ENCODE measurements around the gene FNTB.

Gene FNTB

DNA sequence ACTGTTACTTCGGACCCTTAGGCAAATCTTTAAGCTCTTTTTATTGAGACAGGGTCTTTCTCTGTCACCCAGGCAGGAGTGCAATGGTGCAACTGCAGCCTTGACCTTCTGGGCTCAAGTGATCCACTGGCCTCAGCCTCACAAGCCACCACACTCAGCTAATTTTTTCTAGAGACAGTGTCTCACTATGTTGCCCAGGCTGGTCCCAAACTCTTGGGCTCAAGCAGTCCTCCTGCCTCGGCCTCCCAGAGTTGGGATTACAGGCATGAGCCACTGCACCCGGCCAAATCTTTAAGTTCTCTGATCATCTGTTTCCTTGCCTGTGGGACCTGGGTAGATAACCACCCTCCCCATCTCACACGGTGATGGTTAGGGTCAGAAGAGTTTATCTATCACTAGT lies 41.8 kb upstream of the FNTB start:
- Histone ChIP-seq H3F3A (ENCODE audit: control insufficient read depth, insufficient read depth) (no peaks in the 10 kb centered on the region), H3K4me3 (ENCODE audit: low read length) (no peak overlapping the region), H3K9me3 (ENCODE audit: control insufficient read depth, insufficient read depth, low read length) (no peaks in the 10 kb centered on the region), H3K36me3 (ENCODE audit: control insufficient read depth, low read length) (no peaks in the 10 kb centered on the region), H3K79me2 (ENCODE audit: control insufficient read depth, low read length) (no peaks in the 10 kb centered on the region), H3K4me2 (ENCODE audit: low read length) (no peak overlapping the region), H3K27me3 (ENCODE audit: control insufficient read depth, low read length) (no peaks in the 10 kb centered on the region), H3K4me1 (ENCODE audit: control insufficient read depth, low read length) (no peaks in the 10 kb centered on the region), H3K9me2 (replicated peaks; ENCODE audit: control insufficient read depth, low read length) (no peaks in the 10 kb centered on the region), H3K27ac (ENCODE audit: low read depth, low read length) (no peak overlapping the region), H4K20me1 (ENCODE audit: control insufficient read depth, insufficient read depth, low read depth, low read length) (0 out of 2 replicates have a peak, but pooled peaks cover 7% of the 10 kb centered on the region)
- TF ChIP-seq, protein P1, sequence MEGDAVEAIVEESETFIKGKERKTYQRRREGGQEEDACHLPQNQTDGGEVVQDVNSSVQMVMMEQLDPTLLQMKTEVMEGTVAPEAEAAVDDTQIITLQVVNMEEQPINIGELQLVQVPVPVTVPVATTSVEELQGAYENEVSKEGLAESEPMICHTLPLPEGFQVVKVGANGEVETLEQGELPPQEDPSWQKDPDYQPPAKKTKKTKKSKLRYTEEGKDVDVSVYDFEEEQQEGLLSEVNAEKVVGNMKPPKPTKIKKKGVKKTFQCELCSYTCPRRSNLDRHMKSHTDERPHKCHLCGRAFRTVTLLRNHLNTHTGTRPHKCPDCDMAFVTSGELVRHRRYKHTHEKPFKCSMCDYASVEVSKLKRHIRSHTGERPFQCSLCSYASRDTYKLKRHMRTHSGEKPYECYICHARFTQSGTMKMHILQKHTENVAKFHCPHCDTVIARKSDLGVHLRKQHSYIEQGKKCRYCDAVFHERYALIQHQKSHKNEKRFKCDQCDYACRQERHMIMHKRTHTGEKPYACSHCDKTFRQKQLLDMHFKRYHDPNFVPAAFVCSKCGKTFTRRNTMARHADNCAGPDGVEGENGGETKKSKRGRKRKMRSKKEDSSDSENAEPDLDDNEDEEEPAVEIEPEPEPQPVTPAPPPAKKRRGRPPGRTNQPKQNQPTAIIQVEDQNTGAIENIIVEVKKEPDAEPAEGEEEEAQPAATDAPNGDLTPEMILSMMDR (IDR thresholded peaks at IDR 0.05; ENCODE audit: low read depth, low read length, poor library complexity, severe bottlenecking): no peak

DNA sequence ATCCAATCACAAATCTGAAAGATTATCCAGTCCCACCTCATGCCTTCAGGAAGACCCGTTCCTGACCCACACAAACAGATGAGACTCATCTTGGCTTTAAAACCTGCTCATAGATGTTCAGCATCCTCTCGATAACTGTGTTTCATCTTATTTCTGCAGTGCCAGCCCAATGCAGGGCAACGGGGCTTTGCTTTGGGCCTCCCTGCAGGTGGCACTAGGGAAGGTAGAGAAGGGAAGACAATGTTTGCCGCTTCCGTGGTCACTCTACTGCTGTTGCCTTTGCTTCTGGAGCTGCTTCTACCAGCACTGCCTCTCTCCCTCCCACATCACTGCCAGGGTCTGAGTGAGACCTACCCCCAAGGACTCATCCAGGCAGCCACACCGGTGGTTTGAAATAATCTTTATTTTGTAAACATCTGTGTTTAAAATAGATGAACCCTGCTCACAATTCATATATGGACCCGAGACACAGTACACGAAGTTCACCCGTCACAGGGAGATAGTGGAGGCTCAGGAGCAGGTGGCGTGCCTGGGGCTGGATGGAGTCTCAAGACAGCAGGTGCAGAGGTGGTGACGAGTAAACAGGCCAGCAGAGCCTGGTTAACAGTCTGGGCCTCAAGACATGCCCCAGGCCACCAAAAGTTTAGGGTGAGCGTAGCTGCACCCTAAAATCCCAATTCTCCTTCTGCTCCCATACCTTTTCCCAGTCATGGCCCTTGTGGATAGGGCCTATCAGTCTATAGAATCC lies 41.1 kb upstream of the FNTB start:
- H3K36me3 ChIP-seq (ENCODE audit: control insufficient read depth, low read length): no peaks in the 10 kb centered on the region
- H3K4me1 ChIP-seq (ENCODE audit: control insufficient read depth, low read length): no peaks in the 10 kb centered on the region
- no peaks in the 10 kb centered on the region for H3K9me2 ChIP-seq (replicated peaks; ENCODE audit: control insufficient read depth, low read length)
- H3K27me3 ChIP-seq (ENCODE audit: control insufficient read depth, low read length): no peaks in the 10 kb centered on the region
- H3K27ac ChIP-seq (ENCODE audit: low read depth, low read length): no peak overlapping the region
- H3F3A ChIP-seq (ENCODE audit: control insufficient read depth, insufficient read depth): no peaks in the 10 kb centered on the region
- H4K20me1 ChIP-seq (ENCODE audit: control insufficient read depth, insufficient read depth, low read depth, low read length): 0 out of 2 replicates have a peak, but pooled peaks cover 7% of the 10 kb centered on the region
- H3K4me2 ChIP-seq (ENCODE audit: low read length): no peak overlapping the region
- H3K4me3 ChIP-seq (ENCODE audit: low read length): no peak overlapping the region
- no peaks in the 10 kb centered on the region for H3K79me2 ChIP-seq (ENCODE audit: control insufficient read depth, low read length)
- TF ChIP-seq EZH2phosphoT487 (IDR thresholded peaks at IDR 0.05; ENCODE audit: borderline replicate concordance, low read length): no peak
- TF ChIP-seq, protein P1 (IDR thresholded peaks at IDR 0.05; ENCODE audit: low read depth, low read length, poor library complexity, severe bottlenecking): no peak
- H3K9me3 ChIP-seq (ENCODE audit: control insufficient read depth, insufficient read depth, low read length): no peaks in the 10 kb centered on the region

GRCh38 chr14:64946310-64947045 lies 40.2 kb upstream of the FNTB start:
- no peak overlapping the region for H3K4me2 ChIP-seq (ENCODE audit: low read length)
- TF ChIP-seq, protein P1 (IDR thresholded peaks at IDR 0.05; ENCODE audit: low read depth, low read length, poor library complexity, severe bottlenecking): no peak
- no peak for TF ChIP-seq EZH2phosphoT487 (IDR thresholded peaks at IDR 0.05; ENCODE audit: borderline replicate concordance, low read length)
- no peaks in the 10 kb centered on the region for H3K9me3 ChIP-seq (ENCODE audit: control insufficient read depth, insufficient read depth, low read length)
- H3K36me3 ChIP-seq (ENCODE audit: control insufficient read depth, low read length): no peaks in the 10 kb centered on the region
- H3K79me2 ChIP-seq (ENCODE audit: control insufficient read depth, low read length): no peaks in the 10 kb centered on the region
- no peaks in the 10 kb centered on the region for H3K27me3 ChIP-seq (ENCODE audit: control insufficient read depth, low read length)
- H3K4me1 ChIP-seq (ENCODE audit: control insufficient read depth, low read length): no peaks in the 10 kb centered on the region
- 0 out of 2 replicates have a peak, but pooled peaks cover 7% of the 10 kb centered on the region for H4K20me1 ChIP-seq (ENCODE audit: control insufficient read depth, insufficient read depth, low read depth, low read length)
- no peak overlapping the region for H3K27ac ChIP-seq (ENCODE audit: low read depth, low read length)
- no peak overlapping the region for H3K4me3 ChIP-seq (ENCODE audit: low read length)
- H3F3A ChIP-seq (ENCODE audit: control insufficient read depth, insufficient read depth): no peaks in the 10 kb centered on the region
- no peaks in the 10 kb centered on the region for H3K9me2 ChIP-seq (replicated peaks; ENCODE audit: control insufficient read depth, low read length)
